ENCODE results near the gene TRABD2A.
A peak's percentile ranks its signal among the peaks of the same experiment; 100 is the strongest.
"Not testable (repeated sequence)": the region's sequence is repeated elsewhere in the genome, so short reads cannot be mapped to it uniquely, and the experiment has no call there.

Gene TRABD2A, protein sequence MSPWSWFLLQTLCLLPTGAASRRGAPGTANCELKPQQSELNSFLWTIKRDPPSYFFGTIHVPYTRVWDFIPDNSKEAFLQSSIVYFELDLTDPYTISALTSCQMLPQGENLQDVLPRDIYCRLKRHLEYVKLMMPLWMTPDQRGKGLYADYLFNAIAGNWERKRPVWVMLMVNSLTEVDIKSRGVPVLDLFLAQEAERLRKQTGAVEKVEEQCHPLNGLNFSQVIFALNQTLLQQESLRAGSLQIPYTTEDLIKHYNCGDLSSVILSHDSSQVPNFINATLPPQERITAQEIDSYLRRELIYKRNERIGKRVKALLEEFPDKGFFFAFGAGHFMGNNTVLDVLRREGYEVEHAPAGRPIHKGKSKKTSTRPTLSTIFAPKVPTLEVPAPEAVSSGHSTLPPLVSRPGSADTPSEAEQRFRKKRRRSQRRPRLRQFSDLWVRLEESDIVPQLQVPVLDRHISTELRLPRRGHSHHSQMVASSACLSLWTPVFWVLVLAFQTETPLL

DNA sequence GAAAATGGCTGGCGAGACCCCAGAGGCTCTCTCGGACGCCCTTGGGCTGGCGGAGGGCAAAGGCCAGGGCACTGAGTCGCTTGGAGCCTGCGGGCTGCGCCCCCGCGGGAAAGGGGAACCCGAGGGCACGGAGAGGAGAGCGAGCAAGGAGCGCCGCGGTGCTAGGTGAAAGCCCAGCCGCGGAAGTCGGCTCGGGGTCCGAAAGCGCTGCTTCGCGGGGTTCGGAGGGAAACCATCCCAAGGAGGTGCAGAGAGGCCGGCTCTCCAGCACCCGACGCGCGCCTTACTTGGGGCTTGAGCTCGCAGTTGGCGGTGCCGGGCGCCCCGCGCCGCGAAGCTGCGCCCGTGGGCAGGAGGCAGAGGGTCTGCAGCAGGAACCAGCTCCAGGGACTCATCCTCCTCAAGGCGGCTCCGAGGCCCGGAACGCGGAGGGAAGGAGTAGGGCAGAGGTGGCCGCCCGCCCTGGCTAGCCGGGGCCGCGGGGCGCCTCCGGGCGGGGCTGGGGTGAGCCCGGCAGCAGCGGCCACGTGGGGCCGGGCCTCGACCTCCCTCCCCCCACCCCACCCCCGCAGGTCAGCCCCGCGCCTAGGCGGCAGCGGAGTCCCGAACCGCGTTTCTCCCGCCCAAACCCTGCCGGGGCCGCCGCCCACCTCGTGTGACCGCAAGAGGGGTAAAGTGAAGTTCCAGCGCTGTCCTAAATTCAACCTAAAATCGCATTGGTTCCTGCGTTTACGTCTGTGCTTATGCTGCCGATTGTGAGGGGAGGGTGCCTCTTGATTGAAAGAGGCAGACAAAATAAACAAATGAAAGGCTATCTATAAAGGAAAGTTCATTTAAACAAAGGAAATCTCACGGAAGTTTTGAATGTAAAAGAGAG is at the start of gene TRABD2A:
TRABD2A (minus strand) TSS at position 440 of the 877 bp plus-strand sequence; CDS start at position 395, 45 bp downstream.
- no peak for DNase-seq (ENCODE audit: low read depth)

- DNase-seq (ENCODE audit: low read depth), result no peak
Observed at GRCh38 chr2:84927275-84927627, 46.4 kb upstream of the TRABD2A start.

- peak; percentile 98 for DNase-seq (ENCODE audit: low read depth)
Observed at GRCh38 chr2:84925724-84926376, 45.0 kb upstream of the TRABD2A start.

GRCh38 chr2:84925336-84925723 is 44.4 kb upstream of the TRABD2A start:
- no peak for DNase-seq (ENCODE audit: low read depth)

DNA sequence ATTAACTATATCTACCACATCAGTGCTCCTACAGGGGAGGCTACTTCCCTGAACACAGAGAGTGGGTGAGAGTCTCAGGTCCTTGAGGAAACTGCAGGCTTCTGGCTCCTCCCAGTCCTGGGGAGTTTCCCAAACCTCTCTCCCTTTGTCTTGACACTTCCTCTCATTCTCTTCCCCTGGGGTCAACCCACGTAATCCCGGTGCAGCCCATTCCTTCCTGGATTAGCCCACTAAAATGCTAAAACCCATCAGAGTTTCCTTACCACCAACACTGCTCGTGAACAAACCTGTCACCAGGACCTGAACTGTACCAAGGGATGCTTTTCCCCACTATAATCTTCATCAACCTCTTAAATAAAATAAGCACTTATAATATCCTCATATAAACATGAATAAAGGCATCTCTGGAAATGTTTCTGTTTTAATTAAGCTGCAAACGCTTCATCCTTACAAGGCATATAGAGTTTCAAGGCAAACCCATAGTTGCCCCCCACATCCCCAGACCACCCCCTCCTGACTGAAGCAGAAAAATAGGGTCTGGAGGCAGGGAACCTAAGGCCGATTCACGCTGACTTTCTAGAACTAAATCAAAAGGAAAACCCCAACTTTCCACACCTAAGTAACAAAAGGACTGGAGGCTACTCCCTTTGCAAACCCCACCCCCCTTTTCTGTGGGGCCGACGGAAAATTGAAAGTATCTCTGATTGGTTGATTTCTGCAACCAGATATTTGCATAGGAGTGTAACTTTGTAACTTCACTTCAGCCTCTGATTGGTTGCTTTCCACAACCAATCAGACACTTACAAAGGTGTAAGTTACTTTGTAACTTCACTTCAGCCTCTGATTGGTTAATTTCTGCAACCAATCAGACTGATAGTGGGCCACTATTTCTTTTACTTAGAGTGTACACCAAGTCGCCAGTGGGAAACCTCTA is 43.6 kb upstream of the TRABD2A start:
- DNase-seq (ENCODE audit: low read depth), result no peak

GRCh38 chr2:84923009-84923408 is 42.1 kb upstream of the TRABD2A start:
- no peak for DNase-seq (ENCODE audit: low read depth)

DNA sequence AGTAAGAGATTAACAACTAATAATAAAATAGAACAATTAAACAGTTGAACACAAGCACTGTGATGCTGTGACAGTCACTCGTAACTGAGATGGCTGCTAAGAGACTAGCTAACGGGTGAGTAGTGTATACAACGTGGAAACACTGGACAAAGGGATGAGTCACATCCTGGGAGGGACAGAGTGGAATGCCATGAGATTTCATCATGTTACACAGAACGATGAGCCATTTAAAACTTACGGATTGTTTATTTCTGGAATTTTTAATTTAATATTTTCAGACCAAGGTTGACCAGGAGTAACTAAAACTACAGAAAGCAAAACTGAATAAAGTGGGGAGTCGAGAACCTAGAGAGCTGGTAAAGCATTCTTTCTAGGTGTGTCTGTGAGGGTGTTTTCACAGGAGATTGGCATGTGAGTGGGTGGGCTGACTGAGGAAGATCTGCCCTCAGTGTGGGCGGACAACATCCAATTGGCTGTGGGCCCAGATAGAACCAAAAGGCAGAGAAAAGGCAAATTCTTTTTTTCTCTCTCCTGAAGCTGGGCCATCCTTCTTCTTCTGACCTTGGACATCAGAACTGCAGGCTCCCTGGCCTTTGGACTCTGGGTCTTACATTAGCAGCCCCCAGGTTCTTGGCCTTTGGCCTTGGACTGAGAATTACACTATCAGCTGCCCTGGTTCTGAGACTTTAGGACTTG is 39.1 kb upstream of the TRABD2A start:
- no peak for DNase-seq (ENCODE audit: low read depth)

DNA sequence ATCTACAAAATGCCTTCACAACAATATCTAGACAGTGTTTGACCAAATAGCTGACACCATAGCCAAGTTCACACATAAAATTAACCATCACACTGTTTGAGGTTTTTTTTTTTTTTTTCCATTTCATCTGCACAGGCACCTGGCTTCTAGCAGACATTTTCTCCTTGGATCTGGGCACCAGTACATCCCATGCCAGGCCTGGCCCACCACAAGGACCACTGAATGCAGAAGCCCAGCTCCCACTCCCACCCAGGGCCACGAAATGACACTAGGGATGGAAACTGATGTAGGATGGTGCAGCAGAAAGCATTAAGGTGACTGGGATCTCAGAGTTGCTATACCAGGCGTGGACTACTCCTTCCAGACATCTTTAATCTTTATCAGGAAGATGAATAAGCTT is 37.5 kb upstream of the TRABD2A start:
- DNase-seq (ENCODE audit: low read depth), result no peak

DNA sequence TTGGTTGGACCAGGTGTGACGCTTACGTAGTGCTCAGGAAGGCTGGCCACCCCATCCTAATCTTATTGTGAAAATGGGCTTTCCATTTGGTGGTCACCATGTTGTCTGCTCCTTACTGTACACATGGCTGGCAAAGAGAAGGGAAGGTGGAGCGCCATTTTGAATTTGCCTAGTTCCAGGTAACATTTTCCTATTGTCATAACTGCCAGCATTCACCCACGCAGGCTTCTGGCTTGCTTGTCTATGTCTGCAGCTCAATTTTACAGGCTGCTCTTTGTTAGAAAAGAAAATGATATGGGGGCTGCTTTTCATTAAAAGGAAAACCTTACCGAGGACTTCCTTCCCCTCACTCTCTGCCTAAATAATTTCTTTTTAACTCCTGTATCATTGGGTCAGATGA is 36.9 kb upstream of the TRABD2A start:
- not testable (repeated sequence) for DNase-seq (ENCODE audit: low read depth)

DNA sequence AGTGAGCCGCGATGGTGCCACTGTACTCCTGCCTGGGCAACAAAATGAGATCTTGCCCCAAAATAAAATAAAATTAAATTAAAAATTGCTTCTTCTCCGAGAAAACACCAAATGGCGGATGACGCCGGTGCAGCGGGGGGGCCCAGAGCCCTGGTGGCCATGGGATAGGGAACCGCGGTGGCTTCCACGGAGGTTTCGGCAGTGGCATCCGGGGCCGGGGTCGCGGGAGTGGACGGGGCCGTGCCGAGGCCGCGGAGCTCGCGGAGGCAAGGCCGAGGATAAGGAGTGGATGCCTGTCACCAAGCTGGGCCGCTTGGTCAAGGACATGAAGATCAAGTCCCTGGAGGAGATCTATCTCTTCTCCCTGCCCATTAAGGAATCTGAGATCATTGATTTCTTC is 34.8 kb upstream of the TRABD2A start:
- DNase-seq (ENCODE audit: low read depth), result not testable (repeated sequence)

GRCh38 chr2:84914334-84914733 is 33.5 kb upstream of the TRABD2A start:
- DNase-seq (ENCODE audit: low read depth), result no peak

- DNase-seq (ENCODE audit: low read depth), result no peak
Observed at GRCh38 chr2:84912984-84913383, 32.1 kb upstream of the TRABD2A start.

DNA sequence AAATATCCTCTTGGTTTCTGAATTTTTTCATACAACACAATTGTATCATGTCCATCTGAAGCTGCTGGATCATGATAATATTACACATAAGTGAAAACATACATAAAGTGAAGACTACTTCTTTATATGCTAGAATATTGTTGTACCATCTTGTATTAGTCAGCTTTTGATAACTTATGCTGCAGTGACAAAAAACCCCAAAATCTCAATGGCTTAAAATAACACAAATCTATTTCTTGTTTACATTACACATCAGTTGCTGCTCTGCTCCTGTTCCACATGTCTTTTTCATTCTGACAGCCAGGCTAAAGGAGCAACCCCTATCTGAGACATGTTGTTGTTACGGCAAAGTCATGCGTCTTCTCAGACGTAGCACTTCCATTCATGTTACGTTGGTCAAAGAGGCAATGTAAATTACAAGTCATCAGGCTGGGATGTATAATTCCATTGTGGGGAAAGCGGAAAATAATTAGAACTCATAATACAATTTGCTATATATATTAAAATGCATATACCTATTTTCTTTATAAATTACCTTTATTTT is 30.3 kb upstream of the TRABD2A start:
- no peak for DNase-seq (ENCODE audit: low read depth)

- no peak for DNase-seq (ENCODE audit: low read depth)
Observed at GRCh38 chr2:84908948-84909713, 28.2 kb upstream of the TRABD2A start.

DNA sequence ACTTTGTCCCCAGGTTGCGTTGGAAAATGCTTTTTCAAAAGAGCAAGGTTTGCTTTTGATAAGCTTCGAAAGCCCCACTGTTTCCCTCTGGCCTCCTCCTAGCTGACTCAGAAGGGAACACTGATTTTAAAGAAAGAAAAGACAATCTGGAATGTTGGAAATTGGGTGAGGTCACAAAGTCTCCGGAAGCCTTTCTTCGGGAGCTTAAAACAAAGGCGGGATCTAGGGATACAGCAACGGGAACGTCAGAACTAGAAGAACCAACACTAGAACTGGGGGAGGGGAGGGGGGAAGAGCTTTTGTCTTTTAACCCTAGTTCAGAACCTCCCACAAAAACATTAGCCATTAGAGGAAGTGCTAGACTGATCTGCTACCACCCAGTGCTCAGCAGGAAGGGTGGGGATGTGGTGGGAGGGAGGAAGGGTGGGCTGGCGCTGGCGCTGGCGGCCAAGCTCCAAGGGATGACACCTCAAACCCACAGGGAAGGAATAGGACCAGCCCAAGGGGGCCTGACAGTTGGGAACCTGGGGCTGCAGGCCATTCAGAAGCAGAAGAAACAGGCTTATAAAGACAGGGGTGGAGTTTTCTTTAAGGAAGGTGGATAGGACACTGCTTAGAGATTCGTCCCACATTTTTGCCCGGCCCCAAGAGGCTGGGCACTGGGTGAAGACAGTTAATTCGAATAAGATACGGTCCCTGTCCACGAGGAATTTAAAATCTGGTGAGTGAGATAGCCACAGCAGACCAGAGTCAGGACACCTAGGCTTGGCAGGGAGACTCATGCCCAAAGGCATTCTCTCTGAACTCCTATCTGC is 26.2 kb upstream of the TRABD2A start:
- DNase-seq (ENCODE audit: low read depth), result no peak

DNA sequence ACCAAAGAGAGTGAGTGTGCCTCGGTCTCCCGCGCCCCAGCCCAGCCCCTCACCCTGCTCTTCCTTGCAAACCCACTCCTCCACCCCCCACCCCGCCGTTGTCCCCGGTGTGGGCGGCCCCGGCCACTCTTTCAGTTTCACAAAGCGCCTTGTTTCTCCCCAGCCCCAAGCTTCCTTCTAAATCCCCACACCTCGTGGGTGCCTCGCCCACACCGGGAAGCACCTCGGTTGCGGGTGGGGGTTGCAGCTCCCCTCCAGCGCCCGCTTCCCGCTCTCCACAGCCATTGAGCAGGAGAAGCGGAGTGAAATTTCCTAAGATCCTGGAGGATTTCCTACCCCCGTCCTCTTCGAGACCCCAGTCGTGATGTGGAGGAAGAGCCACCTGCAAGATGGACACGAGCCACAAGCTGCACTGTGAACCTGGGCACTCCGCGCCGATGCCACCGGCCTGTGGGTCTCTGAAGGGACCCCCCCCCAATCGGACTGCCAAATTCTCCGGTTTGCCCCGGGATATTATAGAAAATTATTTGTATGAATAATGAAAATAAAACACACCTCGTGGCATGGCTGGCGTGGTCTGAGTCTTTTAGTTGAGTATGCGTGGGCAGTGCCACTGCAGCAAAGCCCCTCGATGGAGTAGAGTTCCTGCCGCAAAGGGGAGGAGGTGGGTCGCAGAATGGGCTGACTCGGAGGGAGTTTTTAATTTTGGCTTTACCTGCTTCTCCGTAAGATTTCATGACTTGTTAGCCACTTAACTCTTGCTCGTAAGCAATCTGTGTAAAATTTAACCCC is 25.4 kb upstream of the TRABD2A start:
- DNase-seq (ENCODE audit: low read depth), result no peak

GRCh38 chr2:84905181-84906107 is 24.6 kb upstream of the TRABD2A start, which contains the start of gene TMSB10:
Gene TMSB10 (plus strand): TSS chr2:84905656.
- peak; percentile 80 for DNase-seq (ENCODE audit: low read depth)

Data from stimulated activated CD8-positive, alpha-beta memory T cell treated with anti-CD3 and anti-CD28 coated beads, Interleukin-15, amount 100 ng/mL, for 1 hour (primary cell).